Psoas muscle (tissue), 8 donors: ENCODE data around the gene KCNC4. TPM values are rescaled to one million over a fixed set of nuclear protein-coding genes. Genes with fewer than 3 reads are reported as not detected.

Experiments used
- ATAC-seq, 4 donors: fragments of 200-7000 bp; cut with Tn5 transposase; one replicate each; pipeline ENCODE4 v1.9.1; 2020; ENCODE audit warnings: moderate library complexity in 3 of 4, mild to moderate bottlenecking in 2 of 4
- DNase-seq, 2 donors: peaks; one replicate each; pipeline ENCODE4 v3.0.0-alpha.2; 2020
- H3K27ac ChIP-seq: fragments of 200-600 bp; one replicate; pipeline ENCODE4 v1.8.0; 2022
- H3K27me3 ChIP-seq, 3 donors: fragments of 200-600 bp in 1 of 3; one replicate each; pipeline versions ENCODE4 v1.6.1 to v1.8.0; 2013 to 2022; ENCODE audit warnings: low read length in 2 of 3, mild to moderate bottlenecking in 2 of 3, moderate library complexity in 1 of 3; ENCODE audit not compliant: insufficient read depth in 3 of 3
- H3K36me3 ChIP-seq, 2 donors: fragments of 200-600 bp in 1 of 2; one replicate each; pipeline versions ENCODE4 v1.6.1 to v1.8.0; 2013 to 2022; ENCODE audit warnings: low read depth in 1 of 2, mild to moderate bottlenecking in 1 of 2, moderate library complexity in 1 of 2; ENCODE audit not compliant: insufficient read depth in 1 of 2
- H3K4me1 ChIP-seq: fragments of 200-600 bp; one replicate; pipeline ENCODE4 v1.8.0; 2022
- H3K4me3 ChIP-seq: fragments of 200-600 bp; one replicate; pipeline ENCODE4 v1.8.0; 2022; ENCODE audit warnings: mild to moderate bottlenecking
- H3K9me3 ChIP-seq: fragments of 200-600 bp; one replicate; pipeline ENCODE4 v1.8.0; 2022
- CTCF ChIP-seq: fragments of 200-600 bp; IDR thresholded peaks from one replicate; pipeline ENCODE4 v1.8.0; 2022; ENCODE audit warnings: antibody characterized with exemption
- WGBS, 3 donors: extraction: QIAGEN DNeasy Blood & Tissue Kit; methylation state at CpG; one replicate each; pipeline versions ENCODE4 v1.1.6 to v1.1.7; 2013; 5-methylcytosine and 5-hydroxymethylcytosine counted together
- intact Hi-C, 2 donors: fragments of 100-400 bp; cut with DNase I; formaldehyde crosslinking; loops; one replicate each; pipeline versions ENCODE4 v1.11.0 to v1.14.2; 2022
- polyA plus RNA-seq, 3 donors: library from polyadenylated mRNA; stranded (reverse); fragments of 200-250 nt; gene quantifications; one replicate each; pipeline ENCODE4 v1.2.3, GENCODE V29; 2013
- total RNA-seq, 4 donors: library from RNA; stranded (reverse); fragmentation: NEBNext Ultra II Directional in 2 of 4; extraction: Animal tissue kit (Norgen Biotek cat#: 25700) in 2 of 4; gene quantifications; one replicate each; pipeline versions ENCODE4 v1.2.1 to v1.2.4, GENCODE V29; 2021 to 2023
- donor health status: healthy with polysubstance abuse.
- donor health status: DM: no; HTN: no; CAD: no; lungs with moderate emphysema.
- donor health status: Bipolar disorder and iron deficiency.
- donor health status: healthy.
- donor health status: DM: yes; HTN: yes; CAD: no.
- donor health status: DM: no; HTN: no; CAD: no.
- donor health status: DM: no; HTN: no; CAD: no.
- donor health status: DM: yes; HTN: yes; CAD: no.

KCNC4 gene
- total and polyA plus RNA-seq, 7 donors = 2.4 to 14.5 (median 5.9) TPM

GRCh38 chr1:110253213-110253612, 43.1 kb downstream of the KCNC4 start:
- H3K27ac ChIP-seq = no peak overlapping the region
- ATAC-seq = no peak
- no peak for DNase-seq
- intact Hi-C loops = loop anchor here in 1 of 2 donors (2.0 kb wide), 1 partner anchor 20 kb away; no protein-coding TSS in a partner anchor
- 81 to 100% (median 98%) methylated on average over 1 of the region's 1 CpG for WGBS, 3 donors
- H3K9me3 ChIP-seq = no peaks in the 10 kb centered on the region
- TF ChIP-seq CTCF = no peak
- H3K4me1 ChIP-seq = no peaks in the 10 kb centered on the region
- no peaks in the 10 kb centered on the region for H3K27me3 ChIP-seq
- H3K4me3 ChIP-seq = no peak overlapping the region
- H3K36me3 ChIP-seq = no peaks in the 10 kb centered on the region

GRCh38 chr1:110254604-110255391, 44.7 kb downstream of the KCNC4 start:
- Histone ChIP-seq H3K27ac (no peak overlapping the region), H3K4me1 (no peaks in the 10 kb centered on the region), H3K9me3 (no peaks in the 10 kb centered on the region), H3K36me3 (no peaks in the 10 kb centered on the region), H3K4me3 (no peak overlapping the region), H3K27me3 (peaks cover 0 to 3% (median 0%) of the 10 kb centered on the region in 3 donors)
- intact Hi-C loops = no loop called here
- TF ChIP-seq CTCF = no peak
- 62 to 67% (median 64%) methylated on average over 6 of the region's 6 CpGs for WGBS, 3 donors
- no peak for ATAC-seq
- DNase-seq = no peak

GRCh38 chr1:110255392-110255787, 45.3 kb downstream of the KCNC4 start:
- no peak for TF ChIP-seq CTCF
- no peak overlapping the region for H3K27ac ChIP-seq
- no peak overlapping the region for H3K4me3 ChIP-seq
- intact Hi-C loops = no loop called here
- whole genome bisulfite sequencing, 3 donors = 35 to 44% (median 36%) methylated on average over 4 of the region's 4 CpGs
- no peaks in the 10 kb centered on the region for H3K9me3 ChIP-seq
- DNase-seq (no peak), ATAC-seq (peak in 2 of 4 donors; percentile 36 to 64)
- peaks cover 0 to 3% (median 0%) of the 10 kb centered on the region in 3 donors for H3K27me3 ChIP-seq
- no peaks in the 10 kb centered on the region for H3K4me1 ChIP-seq
- no peaks in the 10 kb centered on the region for H3K36me3 ChIP-seq

- Histone ChIP-seq H3K4me3 (no peak overlapping the region), H3K9me3 (no peaks in the 10 kb centered on the region), H3K27me3 (peaks cover 0 to 3% (median 0%) of the 10 kb centered on the region in 3 donors), H3K4me1 (peaks cover 13% of the 10 kb centered on the region), H3K36me3 (no peaks in the 10 kb centered on the region), H3K27ac (no peak overlapping the region)
- DNase-seq (no peak), ATAC-seq (no peak)
- intact Hi-C loops = no loop called here
- WGBS, 3 donors = 16 to 33% (median 24%) methylated on average over 2 of the region's 2 CpGs
- TF ChIP-seq CTCF = no peak
Measured at GRCh38 chr1:110258734-110259133, 48.6 kb downstream of the KCNC4 start.
